ENCODE results near the gene CDK15.
"Not testable (repeated sequence)": the region's sequence is repeated elsewhere in the genome, so short reads cannot be mapped to it uniquely, and the experiment has no call there.

DNA sequence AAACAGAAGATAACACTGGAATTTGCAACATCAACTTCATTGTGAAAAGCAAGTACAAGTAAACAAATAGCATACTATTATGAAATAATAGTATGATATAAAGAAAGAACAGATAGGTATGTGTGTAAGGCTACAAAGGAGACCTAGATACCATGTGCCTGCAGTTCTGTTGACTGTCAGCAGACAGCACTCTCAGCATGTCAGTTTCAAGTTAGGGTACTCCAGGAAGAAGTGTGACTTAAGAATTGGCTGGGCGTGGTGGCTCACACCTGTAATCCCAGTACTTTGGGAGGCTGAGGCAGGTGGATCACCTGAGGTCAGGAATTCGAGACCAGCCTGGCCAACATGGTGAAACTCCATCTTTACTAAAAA, 7.4 kb upstream of the CDK15 start:
- TF ChIP-seq, protein P1, sequence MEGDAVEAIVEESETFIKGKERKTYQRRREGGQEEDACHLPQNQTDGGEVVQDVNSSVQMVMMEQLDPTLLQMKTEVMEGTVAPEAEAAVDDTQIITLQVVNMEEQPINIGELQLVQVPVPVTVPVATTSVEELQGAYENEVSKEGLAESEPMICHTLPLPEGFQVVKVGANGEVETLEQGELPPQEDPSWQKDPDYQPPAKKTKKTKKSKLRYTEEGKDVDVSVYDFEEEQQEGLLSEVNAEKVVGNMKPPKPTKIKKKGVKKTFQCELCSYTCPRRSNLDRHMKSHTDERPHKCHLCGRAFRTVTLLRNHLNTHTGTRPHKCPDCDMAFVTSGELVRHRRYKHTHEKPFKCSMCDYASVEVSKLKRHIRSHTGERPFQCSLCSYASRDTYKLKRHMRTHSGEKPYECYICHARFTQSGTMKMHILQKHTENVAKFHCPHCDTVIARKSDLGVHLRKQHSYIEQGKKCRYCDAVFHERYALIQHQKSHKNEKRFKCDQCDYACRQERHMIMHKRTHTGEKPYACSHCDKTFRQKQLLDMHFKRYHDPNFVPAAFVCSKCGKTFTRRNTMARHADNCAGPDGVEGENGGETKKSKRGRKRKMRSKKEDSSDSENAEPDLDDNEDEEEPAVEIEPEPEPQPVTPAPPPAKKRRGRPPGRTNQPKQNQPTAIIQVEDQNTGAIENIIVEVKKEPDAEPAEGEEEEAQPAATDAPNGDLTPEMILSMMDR (conservative IDR thresholded peaks at IDR 0.05; ENCODE audit: low read depth in 2 of 2) = peak; percentile 59 to 86
- TF ChIP-seq, protein P2, sequence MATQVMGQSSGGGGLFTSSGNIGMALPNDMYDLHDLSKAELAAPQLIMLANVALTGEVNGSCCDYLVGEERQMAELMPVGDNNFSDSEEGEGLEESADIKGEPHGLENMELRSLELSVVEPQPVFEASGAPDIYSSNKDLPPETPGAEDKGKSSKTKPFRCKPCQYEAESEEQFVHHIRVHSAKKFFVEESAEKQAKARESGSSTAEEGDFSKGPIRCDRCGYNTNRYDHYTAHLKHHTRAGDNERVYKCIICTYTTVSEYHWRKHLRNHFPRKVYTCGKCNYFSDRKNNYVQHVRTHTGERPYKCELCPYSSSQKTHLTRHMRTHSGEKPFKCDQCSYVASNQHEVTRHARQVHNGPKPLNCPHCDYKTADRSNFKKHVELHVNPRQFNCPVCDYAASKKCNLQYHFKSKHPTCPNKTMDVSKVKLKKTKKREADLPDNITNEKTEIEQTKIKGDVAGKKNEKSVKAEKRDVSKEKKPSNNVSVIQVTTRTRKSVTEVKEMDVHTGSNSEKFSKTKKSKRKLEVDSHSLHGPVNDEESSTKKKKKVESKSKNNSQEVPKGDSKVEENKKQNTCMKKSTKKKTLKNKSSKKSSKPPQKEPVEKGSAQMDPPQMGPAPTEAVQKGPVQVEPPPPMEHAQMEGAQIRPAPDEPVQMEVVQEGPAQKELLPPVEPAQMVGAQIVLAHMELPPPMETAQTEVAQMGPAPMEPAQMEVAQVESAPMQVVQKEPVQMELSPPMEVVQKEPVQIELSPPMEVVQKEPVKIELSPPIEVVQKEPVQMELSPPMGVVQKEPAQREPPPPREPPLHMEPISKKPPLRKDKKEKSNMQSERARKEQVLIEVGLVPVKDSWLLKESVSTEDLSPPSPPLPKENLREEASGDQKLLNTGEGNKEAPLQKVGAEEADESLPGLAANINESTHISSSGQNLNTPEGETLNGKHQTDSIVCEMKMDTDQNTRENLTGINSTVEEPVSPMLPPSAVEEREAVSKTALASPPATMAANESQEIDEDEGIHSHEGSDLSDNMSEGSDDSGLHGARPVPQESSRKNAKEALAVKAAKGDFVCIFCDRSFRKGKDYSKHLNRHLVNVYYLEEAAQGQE (IDR thresholded peaks at IDR 0.05; ENCODE audit: unreplicated experiment) = not testable (repeated sequence)
- TF ChIP-seq EZH2phosphoT487 (IDR thresholded peaks at IDR 0.05; ENCODE audit: unreplicated experiment); POLR2AphosphoS5 (IDR thresholded peaks at IDR 0.05; ENCODE audit: low read depth); JUNB (IDR thresholded peaks at IDR 0.05; ENCODE audit: unreplicated experiment); STAT1 (IDR thresholded peaks at IDR 0.05; ENCODE audit: unreplicated experiment); EZH2 (IDR thresholded peaks at IDR 0.05; ENCODE audit: low read depth, unreplicated experiment); CREB1 (CRISPR knock-in tag; IDR thresholded peaks at IDR 0.05; ENCODE audit: low read depth); ZNF114 (CRISPR knock-in tag; IDR thresholded peaks at IDR 0.05); ZNF331 (CRISPR knock-in tag; IDR thresholded peaks at IDR 0.05; ENCODE audit: low read depth): not testable (repeated sequence)
- TF ChIP-seq, protein P3, sequence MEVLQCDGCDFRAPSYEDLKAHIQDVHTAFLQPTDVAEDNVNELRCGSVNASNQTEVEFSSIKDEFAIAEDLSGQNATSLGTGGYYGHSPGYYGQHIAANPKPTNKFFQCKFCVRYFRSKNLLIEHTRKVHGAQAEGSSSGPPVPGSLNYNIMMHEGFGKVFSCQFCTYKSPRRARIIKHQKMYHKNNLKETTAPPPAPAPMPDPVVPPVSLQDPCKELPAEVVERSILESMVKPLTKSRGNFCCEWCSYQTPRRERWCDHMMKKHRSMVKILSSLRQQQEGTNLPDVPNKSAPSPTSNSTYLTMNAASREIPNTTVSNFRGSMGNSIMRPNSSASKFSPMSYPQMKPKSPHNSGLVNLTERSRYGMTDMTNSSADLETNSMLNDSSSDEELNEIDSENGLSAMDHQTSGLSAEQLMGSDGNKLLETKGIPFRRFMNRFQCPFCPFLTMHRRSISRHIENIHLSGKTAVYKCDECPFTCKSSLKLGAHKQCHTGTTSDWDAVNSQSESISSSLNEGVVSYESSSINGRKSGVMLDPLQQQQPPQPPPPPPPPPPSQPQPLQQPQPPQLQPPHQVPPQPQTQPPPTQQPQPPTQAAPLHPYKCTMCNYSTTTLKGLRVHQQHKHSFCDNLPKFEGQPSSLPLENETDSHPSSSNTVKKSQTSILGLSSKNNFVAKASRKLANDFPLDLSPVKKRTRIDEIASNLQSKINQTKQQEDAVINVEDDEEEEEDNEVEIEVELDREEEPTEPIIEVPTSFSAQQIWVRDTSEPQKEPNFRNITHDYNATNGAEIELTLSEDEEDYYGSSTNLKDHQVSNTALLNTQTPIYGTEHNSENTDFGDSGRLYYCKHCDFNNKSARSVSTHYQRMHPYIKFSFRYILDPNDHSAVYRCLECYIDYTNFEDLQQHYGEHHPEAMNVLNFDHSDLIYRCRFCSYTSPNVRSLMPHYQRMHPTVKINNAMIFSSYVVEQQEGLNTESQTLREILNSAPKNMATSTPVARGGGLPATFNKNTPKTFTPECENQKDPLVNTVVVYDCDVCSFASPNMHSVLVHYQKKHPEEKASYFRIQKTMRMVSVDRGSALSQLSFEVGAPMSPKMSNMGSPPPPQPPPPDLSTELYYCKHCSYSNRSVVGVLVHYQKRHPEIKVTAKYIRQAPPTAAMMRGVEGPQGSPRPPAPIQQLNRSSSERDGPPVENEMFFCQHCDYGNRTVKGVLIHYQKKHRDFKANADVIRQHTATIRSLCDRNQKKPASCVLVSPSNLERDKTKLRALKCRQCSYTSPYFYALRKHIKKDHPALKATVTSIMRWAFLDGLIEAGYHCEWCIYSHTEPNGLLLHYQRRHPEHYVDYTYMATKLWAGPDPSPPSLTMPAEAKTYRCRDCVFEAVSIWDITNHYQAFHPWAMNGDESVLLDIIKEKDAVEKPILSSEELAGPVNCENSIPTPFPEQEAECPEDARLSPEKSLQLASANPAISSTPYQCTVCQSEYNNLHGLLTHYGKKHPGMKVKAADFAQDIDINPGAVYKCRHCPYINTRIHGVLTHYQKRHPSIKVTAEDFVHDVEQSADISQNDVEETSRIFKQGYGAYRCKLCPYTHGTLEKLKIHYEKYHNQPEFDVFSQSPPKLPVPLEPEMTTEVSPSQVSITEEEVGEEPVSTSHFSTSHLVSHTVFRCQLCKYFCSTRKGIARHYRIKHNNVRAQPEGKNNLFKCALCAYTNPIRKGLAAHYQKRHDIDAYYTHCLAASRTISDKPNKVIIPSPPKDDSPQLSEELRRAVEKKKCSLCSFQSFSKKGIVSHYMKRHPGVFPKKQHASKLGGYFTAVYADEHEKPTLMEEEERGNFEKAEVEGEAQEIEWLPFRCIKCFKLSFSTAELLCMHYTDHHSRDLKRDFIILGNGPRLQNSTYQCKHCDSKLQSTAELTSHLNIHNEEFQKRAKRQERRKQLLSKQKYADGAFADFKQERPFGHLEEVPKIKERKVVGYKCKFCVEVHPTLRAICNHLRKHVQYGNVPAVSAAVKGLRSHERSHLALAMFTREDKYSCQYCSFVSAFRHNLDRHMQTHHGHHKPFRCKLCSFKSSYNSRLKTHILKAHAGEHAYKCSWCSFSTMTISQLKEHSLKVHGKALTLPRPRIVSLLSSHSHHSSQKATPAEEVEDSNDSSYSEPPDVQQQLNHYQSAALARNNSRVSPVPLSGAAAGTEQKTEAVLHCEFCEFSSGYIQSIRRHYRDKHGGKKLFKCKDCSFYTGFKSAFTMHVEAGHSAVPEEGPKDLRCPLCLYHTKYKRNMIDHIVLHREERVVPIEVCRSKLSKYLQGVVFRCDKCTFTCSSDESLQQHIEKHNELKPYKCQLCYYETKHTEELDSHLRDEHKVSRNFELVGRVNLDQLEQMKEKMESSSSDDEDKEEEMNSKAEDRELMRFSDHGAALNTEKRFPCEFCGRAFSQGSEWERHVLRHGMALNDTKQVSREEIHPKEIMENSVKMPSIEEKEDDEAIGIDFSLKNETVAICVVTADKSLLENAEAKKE (CRISPR knock-in tag; IDR thresholded peaks at IDR 0.05) = not testable (repeated sequence)
- TF ChIP-seq, protein P4, sequence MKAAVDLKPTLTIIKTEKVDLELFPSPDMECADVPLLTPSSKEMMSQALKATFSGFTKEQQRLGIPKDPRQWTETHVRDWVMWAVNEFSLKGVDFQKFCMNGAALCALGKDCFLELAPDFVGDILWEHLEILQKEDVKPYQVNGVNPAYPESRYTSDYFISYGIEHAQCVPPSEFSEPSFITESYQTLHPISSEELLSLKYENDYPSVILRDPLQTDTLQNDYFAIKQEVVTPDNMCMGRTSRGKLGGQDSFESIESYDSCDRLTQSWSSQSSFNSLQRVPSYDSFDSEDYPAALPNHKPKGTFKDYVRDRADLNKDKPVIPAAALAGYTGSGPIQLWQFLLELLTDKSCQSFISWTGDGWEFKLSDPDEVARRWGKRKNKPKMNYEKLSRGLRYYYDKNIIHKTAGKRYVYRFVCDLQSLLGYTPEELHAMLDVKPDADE (IDR thresholded peaks at IDR 0.05) = not testable (repeated sequence)
